NCI-H345 (cell line): ENCODE results near the gene ZNF324.
"Not testable (repeated sequence)": the region's sequence is repeated elsewhere in the genome, so short reads cannot be mapped to it uniquely, and the experiment has no call there.

Experiments
- DNase-seq: peaks from one replicate; lab custom pipeline; 2025; lab: John Stamatoyannopoulos, UW

The ZNF324 gene

GRCh38 chr19:58466760-58467589 is at the start of gene ZNF324:
TSS of gene ZNF324 (plus strand) at chr19:58467080. CDS start at chr19:58469186, 2,106 bp downstream.
- DNase-seq = peak; percentile 95

GRCh38 chr19:58428617-58429016 is 38.3 kb upstream of the ZNF324 start:
- no peak for DNase-seq

GRCh38 chr19:58429745-58430144 is 37.1 kb upstream of the ZNF324 start:
- no peak for DNase-seq

GRCh38 chr19:58434217-58434616 is 32.7 kb upstream of the ZNF324 start:
- no peak for DNase-seq

- no peak for DNase-seq
Observed at GRCh38 chr19:58439576-58440554, 27.0 kb upstream of the ZNF324 start, which contains the start of gene ZNF132. TSS of gene ZNF132 (minus strand) at chr19:58440153. CDS start at chr19:58439821, 332 bp downstream.

DNA sequence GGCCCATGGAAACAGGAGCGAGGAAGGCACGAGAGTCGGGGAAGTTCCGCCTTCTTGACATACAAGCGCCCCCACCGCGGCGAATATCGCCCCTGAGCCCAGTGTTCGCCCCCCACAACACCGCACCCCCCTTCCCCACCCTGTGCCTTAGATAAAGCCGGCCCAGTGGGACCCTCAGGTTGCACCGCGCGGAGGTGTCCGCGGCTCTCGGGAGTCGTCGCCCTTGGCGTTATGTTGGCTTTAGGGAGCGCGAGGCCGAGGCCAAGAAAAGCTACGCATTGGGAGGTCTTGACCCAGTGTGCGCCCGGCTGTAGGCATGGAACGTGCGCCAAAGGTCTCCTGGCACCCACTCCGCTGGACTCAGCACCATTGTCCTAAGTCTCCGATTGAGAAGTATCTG is 26.3 kb upstream of the ZNF324 start:
- no peak for DNase-seq

GRCh38 chr19:58442986-58443385 is 23.9 kb upstream of the ZNF324 start:
- DNase-seq = not testable (repeated sequence)

DNA sequence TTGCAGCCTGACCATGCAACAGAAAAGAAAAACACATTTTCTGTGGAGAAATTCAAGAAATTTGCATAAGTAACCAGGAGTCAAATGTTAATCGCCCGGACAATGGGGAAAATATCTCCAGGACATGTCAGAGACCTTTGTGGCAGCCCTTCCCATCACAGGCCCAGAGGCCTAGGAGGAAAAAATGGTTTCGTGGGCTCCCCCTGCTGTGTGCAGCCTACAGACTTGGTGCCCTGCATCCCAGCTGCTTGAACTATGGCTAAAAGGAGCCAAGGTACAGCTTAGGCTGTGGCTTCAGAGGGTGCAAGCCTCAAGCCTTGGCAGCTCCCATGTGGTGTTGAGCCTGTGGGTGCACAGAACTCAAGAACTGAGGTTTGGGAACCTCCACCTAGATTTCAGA is 18.0 kb upstream of the ZNF324 start:
- not testable (repeated sequence) for DNase-seq

GRCh38 chr19:58449980-58450379 is 16.9 kb upstream of the ZNF324 start:
- DNase-seq = not testable (repeated sequence)

GRCh38 chr19:58450856-58451357 is 16.0 kb upstream of the ZNF324 start:
- no peak for DNase-seq

DNA sequence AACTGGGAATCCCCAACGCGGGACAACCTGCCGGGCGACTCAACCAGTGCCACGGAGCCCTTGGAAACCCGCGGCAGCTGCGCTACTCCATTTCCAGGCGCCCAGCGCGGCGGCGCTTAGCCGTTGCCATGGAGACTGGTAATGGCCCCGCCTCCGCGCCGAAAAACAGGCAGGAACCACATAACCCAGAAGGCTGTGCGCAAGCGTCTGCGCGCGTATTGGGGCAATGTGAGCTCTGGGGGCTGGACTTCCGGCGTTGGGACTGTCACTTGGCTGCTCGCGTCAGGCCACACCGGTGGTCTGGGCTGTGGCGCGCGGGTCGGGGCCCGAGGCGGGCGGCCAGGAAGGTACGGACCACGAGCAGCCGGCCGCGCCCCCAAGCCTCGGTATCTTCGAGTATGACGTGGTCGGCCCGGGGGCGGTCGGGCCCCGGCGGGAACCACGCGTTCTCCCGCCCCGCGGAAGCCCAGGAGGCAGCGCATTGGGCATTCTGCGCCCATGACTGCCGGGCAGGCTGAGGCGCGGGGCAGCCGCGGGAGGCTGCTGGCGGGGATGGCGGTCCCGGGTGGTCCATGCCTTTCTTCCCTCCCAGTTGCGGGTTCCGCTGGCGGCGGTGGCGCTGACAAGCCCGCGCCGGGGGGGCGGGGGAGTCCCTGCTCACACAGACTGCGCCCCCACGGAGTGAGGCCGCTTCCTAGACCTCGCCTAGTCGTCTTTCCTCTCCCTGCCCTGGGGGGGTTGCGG is 15.3 kb upstream of the ZNF324 start, which contains the start of gene ZNF324B:
Gene ZNF324B (plus strand): TSS at position 265 of the 744 bp plus-strand sequence. CDS start 2,080 bp downstream, outside the sequence.
- peak; percentile 96 for DNase-seq

- DNase-seq = no peak
Observed at GRCh38 chr19:58453743-58454142, 13.1 kb upstream of the ZNF324 start.

DNA sequence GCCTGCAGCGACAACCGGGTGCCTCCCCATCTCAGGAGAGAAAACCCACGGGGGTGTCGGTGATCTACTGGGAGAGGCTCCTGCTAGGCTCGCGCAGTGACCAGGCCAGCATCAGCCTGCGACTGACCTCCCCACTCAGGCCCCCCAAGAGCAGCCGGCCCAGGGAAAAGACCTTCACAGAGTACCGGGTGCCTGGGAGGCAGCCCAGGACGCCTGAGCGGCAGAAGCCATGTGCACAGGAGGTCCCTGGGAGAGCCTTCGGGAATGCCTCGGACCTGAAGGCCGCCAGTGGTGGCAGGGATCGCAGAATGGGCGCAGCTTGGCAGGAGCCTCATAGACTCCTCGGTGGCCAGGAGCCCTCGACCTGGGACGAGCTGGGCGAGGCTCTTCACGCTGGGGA is 11.6 kb upstream of the ZNF324 start:
- no peak for DNase-seq

DNA sequence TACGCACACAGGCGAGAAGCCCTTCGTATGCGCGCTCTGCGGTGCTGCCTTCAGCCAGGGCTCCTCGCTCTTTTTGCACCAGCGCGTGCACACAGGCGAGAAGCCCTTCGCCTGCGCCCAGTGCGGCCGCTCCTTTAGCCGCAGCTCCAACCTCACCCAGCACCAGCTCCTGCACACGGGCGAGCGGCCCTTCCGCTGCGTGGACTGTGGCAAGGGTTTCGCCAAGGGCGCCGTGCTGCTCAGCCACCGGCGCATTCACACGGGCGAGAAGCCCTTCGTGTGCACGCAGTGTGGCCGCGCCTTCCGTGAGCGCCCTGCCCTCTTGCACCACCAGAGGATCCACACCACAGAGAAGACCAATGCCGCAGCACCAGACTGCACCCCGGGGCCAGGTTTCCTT is 10.8 kb upstream of the ZNF324 start:
- no peak for DNase-seq

DNA sequence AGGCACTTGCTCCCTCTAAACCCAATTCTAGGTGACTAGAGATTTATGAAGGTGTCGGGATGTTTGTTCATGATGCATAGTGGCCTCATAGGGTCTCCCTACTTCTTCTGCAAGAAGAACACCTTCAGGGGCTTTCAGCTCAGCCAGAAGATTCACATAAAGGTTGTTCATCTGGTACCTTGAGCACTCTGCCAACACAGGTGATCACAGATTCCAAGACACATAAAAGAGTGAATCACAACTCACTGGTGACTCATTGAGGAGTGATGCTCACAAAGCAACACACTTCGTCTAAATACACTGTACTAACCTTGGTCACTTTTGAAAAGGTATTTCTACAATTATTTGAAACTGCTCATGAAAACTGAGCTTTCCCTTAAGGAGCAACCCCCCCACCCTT is 6.8 kb upstream of the ZNF324 start:
- DNase-seq = no peak

DNA sequence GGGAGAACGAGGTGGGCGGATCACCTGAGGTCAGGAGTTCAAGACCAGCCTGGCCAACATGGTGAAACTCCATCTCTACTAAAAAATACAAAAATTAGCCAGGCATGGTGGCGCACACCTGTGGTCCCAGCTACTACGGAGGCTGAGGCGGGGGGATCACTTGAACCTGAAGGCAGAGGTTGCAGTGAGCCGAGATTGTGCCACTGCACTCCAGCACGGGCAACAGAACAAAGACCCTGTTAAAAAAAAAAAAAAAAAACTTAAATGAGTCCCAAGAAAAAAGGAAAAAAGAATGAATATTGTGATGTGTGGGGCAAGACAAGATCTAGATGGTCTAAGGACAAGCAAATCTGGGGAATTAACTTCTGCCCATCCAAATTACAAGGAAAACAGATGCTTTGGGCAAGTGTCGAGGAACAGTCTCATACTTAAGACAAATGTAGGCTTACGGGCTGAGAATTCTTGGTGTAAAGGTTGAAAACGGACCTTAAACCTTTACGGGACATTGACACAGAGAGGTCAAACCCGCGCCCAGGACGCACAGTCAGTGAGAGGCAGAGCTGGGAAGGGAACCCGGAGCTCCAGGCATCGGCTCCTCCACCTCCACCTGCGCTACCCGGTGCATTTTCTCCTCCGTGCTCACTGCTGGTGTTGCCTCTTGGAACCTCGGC is 656 bp upstream of the ZNF324 start:
- DNase-seq = no peak

GRCh38 chr19:58468216-58468839 is 1.4 kb downstream of the ZNF324 start:
- peak; percentile 33 for DNase-seq

GRCh38 chr19:58469241-58470013 is 2.5 kb downstream of the ZNF324 start:
- no peak for DNase-seq

GRCh38 chr19:58470837-58471543 is 4.1 kb downstream of the ZNF324 start:
- not testable (repeated sequence) for DNase-seq
